ENCODE data around the gene NELFB.

NELFB gene

GRCh38 chr9:137295849-137296669 lies 40.9 kb downstream of the NELFB start:
- Histone ChIP-seq H3K36me3 (ENCODE audit: insufficient read depth, low read length) (peaks cover 9% of the 10 kb centered on the region), H3K4me3 (ENCODE audit: low read length) (peak overlapping the region; percentile 35), H3K4me1 (ENCODE audit: insufficient read depth, low read length) (peaks cover 41% of the 10 kb centered on the region), H3K9me3 (ENCODE audit: low read length) (peaks cover 2% of the 10 kb centered on the region), H3K27me3 (ENCODE audit: insufficient read depth, low read length) (no peaks in the 10 kb centered on the region), H2AFZ (ENCODE audit: low read depth, low read length) (no peak overlapping the region)

- peaks cover 2% of the 10 kb centered on the region for H3K9me3 ChIP-seq (ENCODE audit: low read length)
- peak overlapping the region; percentile 32 for H3K4me3 ChIP-seq (ENCODE audit: low read length)
- H3K27me3 ChIP-seq (ENCODE audit: insufficient read depth, low read length), result no peaks in the 10 kb centered on the region
- no peak overlapping the region for H2AFZ ChIP-seq (ENCODE audit: low read depth, low read length)
- peaks cover 9% of the 10 kb centered on the region for H3K36me3 ChIP-seq (ENCODE audit: insufficient read depth, low read length)
- H3K4me1 ChIP-seq (ENCODE audit: insufficient read depth, low read length), result peaks cover 41% of the 10 kb centered on the region
These were observed 41.8 kb downstream of the NELFB start for GRCh38 chr9:137296670-137297664.

- Histone ChIP-seq H3K36me3 (ENCODE audit: insufficient read depth, low read length) (peaks cover 9% of the 10 kb centered on the region), H3K9me3 (ENCODE audit: low read length) (peaks cover 2% of the 10 kb centered on the region), H2AFZ (ENCODE audit: low read depth, low read length) (no peak overlapping the region), H3K4me1 (ENCODE audit: insufficient read depth, low read length) (peaks cover 47% of the 10 kb centered on the region), H3K27me3 (ENCODE audit: insufficient read depth, low read length) (no peaks in the 10 kb centered on the region), H3K4me3 (ENCODE audit: low read length) (no peak overlapping the region)
These were observed 42.8 kb downstream of the NELFB start for GRCh38 chr9:137297966-137298365.

- Histone ChIP-seq H2AFZ (ENCODE audit: low read depth, low read length) (no peak overlapping the region), H3K4me3 (ENCODE audit: low read length) (peak overlapping the region; percentile 84), H3K9me3 (ENCODE audit: low read length) (peaks cover 2% of the 10 kb centered on the region), H3K36me3 (ENCODE audit: insufficient read depth, low read length) (peaks cover 9% of the 10 kb centered on the region), H3K4me1 (ENCODE audit: insufficient read depth, low read length) (peaks cover 53% of the 10 kb centered on the region), H3K27me3 (ENCODE audit: insufficient read depth, low read length) (no peaks in the 10 kb centered on the region)
These were observed 43.5 kb downstream of the NELFB start for GRCh38 chr9:137298401-137299202.

- peaks cover 58% of the 10 kb centered on the region for H3K4me1 ChIP-seq (ENCODE audit: insufficient read depth, low read length)
- no peak overlapping the region for H2AFZ ChIP-seq (ENCODE audit: low read depth, low read length)
- H3K9me3 ChIP-seq (ENCODE audit: low read length), result peaks cover 2% of the 10 kb centered on the region
- no peaks in the 10 kb centered on the region for H3K27me3 ChIP-seq (ENCODE audit: insufficient read depth, low read length)
- peaks cover 9% of the 10 kb centered on the region for H3K36me3 ChIP-seq (ENCODE audit: insufficient read depth, low read length)
- H3K4me3 ChIP-seq (ENCODE audit: low read length), result peak overlapping the region; percentile 84
These were observed 44.1 kb downstream of the NELFB start for GRCh38 chr9:137299203-137299565.

GRCh38 chr9:137299938-137300337 lies 44.8 kb downstream of the NELFB start:
- H3K4me1 ChIP-seq (ENCODE audit: insufficient read depth, low read length), result peaks cover 64% of the 10 kb centered on the region
- H2AFZ ChIP-seq (ENCODE audit: low read depth, low read length), result no peak overlapping the region
- H3K4me3 ChIP-seq (ENCODE audit: low read length), result peak overlapping the region; percentile 84
- H3K36me3 ChIP-seq (ENCODE audit: insufficient read depth, low read length), result peaks cover 9% of the 10 kb centered on the region
- no peaks in the 10 kb centered on the region for H3K9me3 ChIP-seq (ENCODE audit: low read length)
- H3K27me3 ChIP-seq (ENCODE audit: insufficient read depth, low read length), result no peaks in the 10 kb centered on the region

GRCh38 chr9:137300567-137301080 lies 45.5 kb downstream of the NELFB start:
- peaks cover 69% of the 10 kb centered on the region for H3K4me1 ChIP-seq (ENCODE audit: insufficient read depth, low read length)
- H2AFZ ChIP-seq (ENCODE audit: low read depth, low read length), result no peak overlapping the region
- H3K36me3 ChIP-seq (ENCODE audit: insufficient read depth, low read length), result peaks cover 9% of the 10 kb centered on the region
- H3K4me3 ChIP-seq (ENCODE audit: low read length), result peak overlapping the region; percentile 84
- no peaks in the 10 kb centered on the region for H3K27me3 ChIP-seq (ENCODE audit: insufficient read depth, low read length)
- H3K9me3 ChIP-seq (ENCODE audit: low read length), result no peaks in the 10 kb centered on the region

- H2AFZ ChIP-seq (ENCODE audit: low read depth, low read length), result no peak overlapping the region
- peak overlapping the region; percentile 84 for H3K4me3 ChIP-seq (ENCODE audit: low read length)
- no peaks in the 10 kb centered on the region for H3K27me3 ChIP-seq (ENCODE audit: insufficient read depth, low read length)
- H3K36me3 ChIP-seq (ENCODE audit: insufficient read depth, low read length), result peaks cover 9% of the 10 kb centered on the region
- peaks cover 74% of the 10 kb centered on the region for H3K4me1 ChIP-seq (ENCODE audit: insufficient read depth, low read length)
- no peaks in the 10 kb centered on the region for H3K9me3 ChIP-seq (ENCODE audit: low read length)
These were observed 46.2 kb downstream of the NELFB start for GRCh38 chr9:137301081-137301947.

- Histone ChIP-seq H3K4me1 (ENCODE audit: insufficient read depth, low read length) (peaks cover 72% of the 10 kb centered on the region), H3K9me3 (ENCODE audit: low read length) (no peaks in the 10 kb centered on the region), H3K4me3 (ENCODE audit: low read length) (peak within 1 kb of the TSS; percentile 84), H3K27me3 (ENCODE audit: insufficient read depth, low read length) (no peaks in the 10 kb centered on the region), H2AFZ (ENCODE audit: low read depth, low read length) (no peak within 1 kb of the TSS), H3K36me3 (ENCODE audit: insufficient read depth, low read length) (peaks cover 9% of the 10 kb centered on the region)
These were observed 47.0 kb downstream of the NELFB start, which contains the start of gene NRARP for GRCh38 chr9:137302118-137302448. Gene NRARP, minus strand, starts transcription at chr9:137302271. Its CDS starts 343 bp downstream, at chr9:137301928.

GRCh38 chr9:137302449-137303150 lies 47.5 kb downstream of the NELFB start:
- H2AFZ ChIP-seq (ENCODE audit: low read depth, low read length), result no peak overlapping the region
- H3K4me1 ChIP-seq (ENCODE audit: insufficient read depth, low read length), result peaks cover 72% of the 10 kb centered on the region
- peaks cover 9% of the 10 kb centered on the region for H3K36me3 ChIP-seq (ENCODE audit: insufficient read depth, low read length)
- H3K4me3 ChIP-seq (ENCODE audit: low read length), result peak overlapping the region; percentile 30
- no peaks in the 10 kb centered on the region for H3K27me3 ChIP-seq (ENCODE audit: insufficient read depth, low read length)
- no peaks in the 10 kb centered on the region for H3K9me3 ChIP-seq (ENCODE audit: low read length)

GRCh38 chr9:137303151-137303892 lies 48.2 kb downstream of the NELFB start:
- Histone ChIP-seq H3K4me1 (ENCODE audit: insufficient read depth, low read length) (peaks cover 73% of the 10 kb centered on the region), H2AFZ (ENCODE audit: low read depth, low read length) (no peak overlapping the region), H3K27me3 (ENCODE audit: insufficient read depth, low read length) (no peaks in the 10 kb centered on the region), H3K4me3 (ENCODE audit: low read length) (no peak overlapping the region), H3K9me3 (ENCODE audit: low read length) (no peaks in the 10 kb centered on the region), H3K36me3 (ENCODE audit: insufficient read depth, low read length) (peaks cover 6% of the 10 kb centered on the region)
